ENCODE data around the gene ARAP1.

The ARAP1 gene

GRCh38 chr11:72730737-72731136 is 21.5 kb downstream of the ARAP1 start:
- H3K9me3 ChIP-seq (ENCODE audit: insufficient read depth, low read depth, low read length) = no peaks in the 10 kb centered on the region
- H3K36me3 ChIP-seq (ENCODE audit: insufficient read depth, low read length) = peaks cover 18% of the 10 kb centered on the region; the same call in 1 of the 2 replicates
- H3K79me2 ChIP-seq (ENCODE audit: insufficient read depth, low read length) = peaks cover 15% of the 10 kb centered on the region; the same call in 1 of the 2 replicates
- H2AFZ ChIP-seq (ENCODE audit: low read length) = no peak overlapping the region
- H3K4me3 ChIP-seq (ENCODE audit: low read length, poor library complexity, severe bottlenecking) = no peak overlapping the region
- no peak for TF ChIP-seq CTCF (conservative IDR thresholded peaks at IDR 0.05; ENCODE audit: low read length)
- no peak for TF ChIP-seq EZH2phosphoT487 (IDR thresholded peaks at IDR 0.05; ENCODE audit: borderline replicate concordance)
- no peaks in the 10 kb centered on the region for H3K9me2 ChIP-seq (replicated peaks; ENCODE audit: low read depth, low read length)
- H3K4me1 ChIP-seq (ENCODE audit: insufficient read depth, low read length, poor library complexity, severe bottlenecking) = no peaks in the 10 kb centered on the region
- H3F3A ChIP-seq (ENCODE audit: low read depth) = no peaks in the 10 kb centered on the region
- no peaks in the 10 kb centered on the region for H4K20me1 ChIP-seq (ENCODE audit: insufficient read depth, low read length, poor library complexity, severe bottlenecking)
- no peak overlapping the region for H3K4me2 ChIP-seq (ENCODE audit: low read depth, low read length, poor library complexity, severe bottlenecking)
- no peaks in the 10 kb centered on the region for H3K27me3 ChIP-seq (ENCODE audit: insufficient read depth, low read length, poor library complexity, severe bottlenecking)
- no peak overlapping the region for H3K9ac ChIP-seq (ENCODE audit: low read depth, low read length, poor library complexity, severe bottlenecking)

- Histone ChIP-seq H3K9me2 (replicated peaks; ENCODE audit: low read depth, low read length) (no peaks in the 10 kb centered on the region), H3K9ac (ENCODE audit: low read depth, low read length, poor library complexity, severe bottlenecking) (no peak overlapping the region), H3F3A (ENCODE audit: low read depth) (no peaks in the 10 kb centered on the region), H2AFZ (ENCODE audit: low read length) (no peak overlapping the region), H3K4me1 (ENCODE audit: insufficient read depth, low read length, poor library complexity, severe bottlenecking) (no peaks in the 10 kb centered on the region), H3K4me3 (ENCODE audit: low read length, poor library complexity, severe bottlenecking) (no peak overlapping the region), H3K27me3 (ENCODE audit: insufficient read depth, low read length, poor library complexity, severe bottlenecking) (no peaks in the 10 kb centered on the region), H3K79me2 (ENCODE audit: insufficient read depth, low read length) (peaks cover 15% of the 10 kb centered on the region; the same call in 1 of the 2 replicates), H4K20me1 (ENCODE audit: insufficient read depth, low read length, poor library complexity, severe bottlenecking) (no peaks in the 10 kb centered on the region), H3K36me3 (ENCODE audit: insufficient read depth, low read length) (peaks cover 20% of the 10 kb centered on the region; the same call in 1 of the 2 replicates), H3K4me2 (ENCODE audit: low read depth, low read length, poor library complexity, severe bottlenecking) (no peak overlapping the region), H3K9me3 (ENCODE audit: insufficient read depth, low read depth, low read length) (no peaks in the 10 kb centered on the region)
- no peak for TF ChIP-seq EZH2phosphoT487 (IDR thresholded peaks at IDR 0.05; ENCODE audit: borderline replicate concordance)
- no peak for TF ChIP-seq CTCF (conservative IDR thresholded peaks at IDR 0.05; ENCODE audit: low read length)
Measured at GRCh38 chr11:72730243-72730642, 22.0 kb downstream of the ARAP1 start.

DNA sequence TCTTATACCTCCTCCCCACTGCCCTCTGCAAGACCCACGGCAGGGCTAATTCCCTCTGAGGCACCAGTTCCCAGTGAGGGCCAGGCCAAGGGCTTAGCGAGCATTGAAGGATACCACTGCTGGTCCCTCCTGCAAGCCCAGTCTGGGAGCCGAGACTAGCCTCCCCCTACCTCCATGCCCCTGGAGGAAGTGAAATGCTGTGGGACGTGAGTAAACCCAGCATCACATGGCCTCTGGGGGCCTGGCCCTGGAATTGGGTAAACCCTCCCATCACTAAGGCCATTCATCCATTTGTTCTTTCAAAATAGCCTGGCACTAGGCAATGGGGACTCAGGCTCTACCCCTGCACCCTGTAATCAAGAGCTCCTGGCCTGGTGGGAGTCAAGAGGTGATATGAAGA is 24.7 kb downstream of the ARAP1 start:
- Histone ChIP-seq H3K79me2 (ENCODE audit: insufficient read depth, low read length) (peaks cover 25% of the 10 kb centered on the region; the same call in 1 of the 2 replicates), H2AFZ (ENCODE audit: low read length) (no peak overlapping the region), H4K20me1 (ENCODE audit: insufficient read depth, low read length, poor library complexity, severe bottlenecking) (no peaks in the 10 kb centered on the region), H3K9me3 (ENCODE audit: insufficient read depth, low read depth, low read length) (no peaks in the 10 kb centered on the region), H3K27me3 (ENCODE audit: insufficient read depth, low read length, poor library complexity, severe bottlenecking) (no peaks in the 10 kb centered on the region), H3F3A (ENCODE audit: low read depth) (no peaks in the 10 kb centered on the region), H3K4me3 (ENCODE audit: low read length, poor library complexity, severe bottlenecking) (no peak overlapping the region), H3K9ac (ENCODE audit: low read depth, low read length, poor library complexity, severe bottlenecking) (no peak overlapping the region), H3K36me3 (ENCODE audit: insufficient read depth, low read length) (peaks cover 31% of the 10 kb centered on the region; the same call in 1 of the 2 replicates), H3K4me2 (ENCODE audit: low read depth, low read length, poor library complexity, severe bottlenecking) (no peak overlapping the region), H3K4me1 (ENCODE audit: insufficient read depth, low read length, poor library complexity, severe bottlenecking) (peaks cover 5% of the 10 kb centered on the region), H3K9me2 (replicated peaks; ENCODE audit: low read depth, low read length) (no peaks in the 10 kb centered on the region)
- no peak for TF ChIP-seq EZH2phosphoT487 (IDR thresholded peaks at IDR 0.05; ENCODE audit: borderline replicate concordance)
- no peak for TF ChIP-seq CTCF (conservative IDR thresholded peaks at IDR 0.05; ENCODE audit: low read length)

Data from Loucy (cell line).